ENCODE measurements around the gene HIVEP3. TPM values are rescaled to one million over a fixed set of nuclear protein-coding genes. Genes with fewer than 3 reads are reported as not detected.

HIVEP3 gene
- total RNA-seq, 6 experiments from 2014 or later: 1.4 to 3.9 (median 2.2) TPM

DNA sequence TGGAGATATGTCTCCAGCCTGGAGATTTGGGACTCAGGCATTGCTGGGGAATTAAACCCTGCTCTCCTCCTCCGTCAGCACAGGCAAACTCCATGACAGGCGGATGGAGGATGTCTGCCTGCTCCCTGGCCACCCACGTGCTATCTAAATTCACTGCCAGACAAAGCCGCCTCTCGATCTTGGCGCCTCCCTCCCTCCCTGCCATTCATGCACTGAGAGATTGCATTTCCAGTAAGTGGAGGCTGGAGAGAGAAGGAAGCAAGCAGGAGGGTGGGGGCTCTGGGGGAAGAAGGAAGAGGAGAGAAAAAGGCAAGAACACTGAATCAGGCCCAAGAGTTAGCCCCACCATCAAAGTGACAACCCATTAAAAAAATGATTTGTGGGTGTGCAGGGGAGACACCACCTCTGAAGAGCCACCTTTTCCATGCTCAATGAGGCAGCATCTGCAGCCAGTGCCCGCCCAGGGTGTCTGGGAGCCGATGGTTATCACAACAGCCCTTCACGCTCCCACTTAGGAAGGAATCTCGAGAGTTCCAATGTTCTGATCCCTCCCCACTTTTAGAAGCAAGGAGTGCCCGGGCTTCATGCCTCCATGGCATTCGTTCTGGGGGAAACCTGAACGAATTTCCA, 183.0 kb downstream of the HIVEP3 start:
- peaks cover 0 to 4% (median 0%) of the 10 kb centered on the region in 4 donors for H3K4me1 ChIP-seq
- intact Hi-C loops (cut with DNase I): no loop called here
- no peaks in the 10 kb centered on the region for H3K27me3 ChIP-seq
- no peaks in the 10 kb centered on the region for H3K9me3 ChIP-seq
- no peak overlapping the region for H3K27ac ChIP-seq
- ATAC-seq (peak in 1 of 4 donors; percentile 10), DNase-seq (no peak)
- 76% methylated on average over 13 of the region's 13 CpGs for WGBS (ENCODE audit: insufficient coverage, low coverage, low lambda C conversion rate, missing lambda C conversion rate)
- H3K4me3 ChIP-seq: no peak overlapping the region
- TF ChIP-seq, protein P1, sequence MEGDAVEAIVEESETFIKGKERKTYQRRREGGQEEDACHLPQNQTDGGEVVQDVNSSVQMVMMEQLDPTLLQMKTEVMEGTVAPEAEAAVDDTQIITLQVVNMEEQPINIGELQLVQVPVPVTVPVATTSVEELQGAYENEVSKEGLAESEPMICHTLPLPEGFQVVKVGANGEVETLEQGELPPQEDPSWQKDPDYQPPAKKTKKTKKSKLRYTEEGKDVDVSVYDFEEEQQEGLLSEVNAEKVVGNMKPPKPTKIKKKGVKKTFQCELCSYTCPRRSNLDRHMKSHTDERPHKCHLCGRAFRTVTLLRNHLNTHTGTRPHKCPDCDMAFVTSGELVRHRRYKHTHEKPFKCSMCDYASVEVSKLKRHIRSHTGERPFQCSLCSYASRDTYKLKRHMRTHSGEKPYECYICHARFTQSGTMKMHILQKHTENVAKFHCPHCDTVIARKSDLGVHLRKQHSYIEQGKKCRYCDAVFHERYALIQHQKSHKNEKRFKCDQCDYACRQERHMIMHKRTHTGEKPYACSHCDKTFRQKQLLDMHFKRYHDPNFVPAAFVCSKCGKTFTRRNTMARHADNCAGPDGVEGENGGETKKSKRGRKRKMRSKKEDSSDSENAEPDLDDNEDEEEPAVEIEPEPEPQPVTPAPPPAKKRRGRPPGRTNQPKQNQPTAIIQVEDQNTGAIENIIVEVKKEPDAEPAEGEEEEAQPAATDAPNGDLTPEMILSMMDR (IDR thresholded peaks at IDR 0.05): no peak
- TF ChIP-seq POLR2A (IDR thresholded peaks at IDR 0.05): no peak
- no peaks in the 10 kb centered on the region for H3K36me3 ChIP-seq

DNA sequence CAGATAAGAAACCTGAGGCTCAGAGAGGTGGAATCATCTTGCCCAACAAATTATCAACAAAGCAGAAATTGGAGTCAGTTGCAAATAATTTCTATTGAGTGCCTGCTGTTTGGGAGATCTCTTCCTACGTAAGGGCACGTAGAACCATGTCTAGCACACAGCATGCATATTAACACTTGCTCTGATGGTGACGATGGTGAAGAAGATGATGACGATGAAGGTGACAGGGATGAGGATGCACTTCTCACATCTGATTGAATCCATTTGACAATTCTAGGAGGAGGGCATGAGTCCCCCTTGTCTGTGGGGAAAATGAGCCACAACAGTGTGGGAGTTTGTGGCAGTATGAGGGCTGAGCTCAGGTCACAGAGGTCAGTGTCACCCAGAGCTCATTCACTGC, 183.6 kb downstream of the HIVEP3 start:
- whole genome bisulfite sequencing (ENCODE audit: insufficient coverage, low coverage, low lambda C conversion rate, missing lambda C conversion rate): 92% methylated on average over 4 of the region's 4 CpGs
- DNase-seq: no peak
- no peak overlapping the region for H3K4me3 ChIP-seq
- no peaks in the 10 kb centered on the region for H3K9me3 ChIP-seq
- H3K27me3 ChIP-seq: no peaks in the 10 kb centered on the region
- H3K4me1 ChIP-seq: peaks cover 0 to 4% (median 0%) of the 10 kb centered on the region in 4 donors
- no peaks in the 10 kb centered on the region for H3K36me3 ChIP-seq
- no peak for TF ChIP-seq POLR2A (IDR thresholded peaks at IDR 0.05)
- TF ChIP-seq, protein P1 (IDR thresholded peaks at IDR 0.05): no peak
- intact Hi-C loops (cut with DNase I): no loop called here
- ATAC-seq: no peak
- no peak overlapping the region for H3K27ac ChIP-seq

DNA sequence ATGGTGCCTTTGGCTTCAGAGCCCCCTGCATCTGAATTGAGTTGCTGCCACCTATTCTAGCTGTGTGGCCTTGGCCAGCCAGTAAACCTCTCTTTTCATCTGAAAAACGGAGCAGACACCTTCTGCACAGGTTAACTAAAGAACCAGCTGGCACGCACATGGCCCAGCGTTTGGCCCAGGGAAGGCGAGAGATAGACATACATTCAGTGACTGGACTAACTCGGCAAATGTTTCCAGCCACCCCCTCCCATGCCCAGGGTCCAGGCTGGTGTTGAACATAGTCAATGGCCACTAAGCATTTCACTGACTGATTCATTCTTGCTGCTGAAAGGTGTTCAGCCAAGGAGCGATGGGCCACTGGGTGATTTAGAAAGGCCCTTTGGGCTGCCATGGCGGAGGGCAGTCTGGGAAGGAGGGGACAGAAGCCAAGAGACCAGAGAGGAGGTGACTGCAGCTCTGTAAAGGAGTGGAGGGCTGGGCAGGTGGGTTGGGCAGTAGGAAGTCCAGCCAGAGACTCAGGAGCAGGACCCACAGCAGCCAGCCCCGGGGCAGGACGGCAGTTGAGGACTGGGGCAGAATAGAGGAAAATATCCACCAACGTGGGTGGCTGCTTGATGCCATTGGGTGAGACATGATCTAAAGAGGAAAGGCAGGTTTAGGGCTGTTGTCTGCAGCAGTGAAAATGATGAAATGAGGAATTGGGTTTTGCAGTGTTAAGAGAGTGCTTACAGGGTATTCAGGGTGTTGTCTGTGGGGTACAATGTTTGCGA, 184.3 kb downstream of the HIVEP3 start:
- no peaks in the 10 kb centered on the region for H3K36me3 ChIP-seq
- WGBS (ENCODE audit: insufficient coverage, low coverage, low lambda C conversion rate, missing lambda C conversion rate): 84% methylated on average over 7 of the region's 11 CpGs
- H3K4me1 ChIP-seq: peaks cover 0 to 3% (median 0%) of the 10 kb centered on the region in 4 donors
- H3K27me3 ChIP-seq: no peaks in the 10 kb centered on the region
- no peak for ATAC-seq
- no peak overlapping the region for H3K4me3 ChIP-seq
- TF ChIP-seq POLR2A (IDR thresholded peaks at IDR 0.05): no peak
- TF ChIP-seq, protein P1 (IDR thresholded peaks at IDR 0.05): no peak
- intact Hi-C loops (cut with DNase I): no loop called here
- H3K27ac ChIP-seq: no peak overlapping the region
- H3K9me3 ChIP-seq: no peaks in the 10 kb centered on the region
- no peak for DNase-seq

DNA sequence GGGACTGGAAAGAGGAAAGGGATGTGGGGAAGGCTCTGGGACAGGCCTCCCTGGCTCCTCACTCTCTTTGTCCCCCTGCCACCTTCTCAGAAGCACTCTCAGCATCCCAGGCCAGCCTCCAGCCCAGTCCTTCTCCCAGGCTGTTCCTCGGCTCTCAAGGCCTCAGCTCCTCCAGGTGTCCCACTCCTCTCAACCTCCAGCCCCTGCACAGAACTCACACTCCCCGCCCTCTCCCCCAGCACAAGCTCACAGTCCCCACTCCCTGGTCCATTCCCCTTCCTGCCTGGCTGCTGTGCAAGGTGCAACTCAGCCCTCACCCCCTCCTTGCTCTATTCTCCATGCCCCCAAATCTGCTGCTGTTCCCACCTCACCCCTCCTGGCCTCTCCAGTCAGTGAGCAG, 185.0 kb downstream of the HIVEP3 start:
- no peak overlapping the region for H3K27ac ChIP-seq

More for the DNA sequence above, 185.0 kb downstream of the HIVEP3 start:
- H3K9me3 ChIP-seq: no peaks in the 10 kb centered on the region
- no peaks in the 10 kb centered on the region for H3K36me3 ChIP-seq
- ATAC-seq: no peak
- intact Hi-C loops (cut with DNase I): no loop called here
- no peak for DNase-seq
- WGBS (ENCODE audit: insufficient coverage, low coverage, low lambda C conversion rate, missing lambda C conversion rate): 88% methylated on average over 1 of the region's 2 CpGs
- no peaks in the 10 kb centered on the region for H3K4me1 ChIP-seq
- TF ChIP-seq, protein P1 (IDR thresholded peaks at IDR 0.05): no peak
- TF ChIP-seq POLR2A (IDR thresholded peaks at IDR 0.05): no peak
- no peak overlapping the region for H3K4me3 ChIP-seq
- no peaks in the 10 kb centered on the region for H3K27me3 ChIP-seq

All from right lobe of liver (tissue), 6 donors.